GM12892 (cell line): ENCODE results near the gene ACADS.

ENCODE experiments used
- POLR2A ChIP-seq: IDR thresholded peaks from 2 replicates; pipeline ENCODE4 v1.6.1; 2011; ENCODE audit warnings: low read depth, low read length, control low read depth
- POLR2AphosphoS5 ChIP-seq: IDR thresholded peaks from 2 replicates; pipeline ENCODE4 v1.6.1; 2011; ENCODE audit warnings: low read depth, low read length, control low read depth

GRCh38 chr12:120736404-120737331 is 11.0 kb downstream of the ACADS start:
- TF ChIP-seq POLR2AphosphoS5, result no peak
- no peak for TF ChIP-seq POLR2A
